Measurements from ENCODE around the gene THRB. TPM values are rescaled to one million over a fixed set of nuclear protein-coding genes. Genes with fewer than 3 reads are reported as not detected.

Gene THRB
- total RNA-seq, 1 experiment from 2014 or later, result not detected

- H3K9me3 ChIP-seq (ENCODE audit: low read length), result no peaks in the 10 kb centered on the region
- H3K9me2 ChIP-seq (replicated peaks; ENCODE audit: insufficient read depth, low read length), result no peaks in the 10 kb centered on the region
- H2AFZ ChIP-seq (ENCODE audit: low read length), result no peak overlapping the region
- no peak overlapping the region for H3K27ac ChIP-seq (ENCODE audit: low read length)
- no peaks in the 10 kb centered on the region for H3K4me1 ChIP-seq (ENCODE audit: low read length)
- H3K79me2 ChIP-seq (ENCODE audit: low read length), result no peaks in the 10 kb centered on the region
- H3K36me3 ChIP-seq (ENCODE audit: insufficient read depth, low read length), result no peaks in the 10 kb centered on the region
- H3K4me3 ChIP-seq (ENCODE audit: low read length), result no peak overlapping the region
- H3K9ac ChIP-seq (ENCODE audit: low read length), result no peak overlapping the region
- no peak for DNase-seq
- H4K20me1 ChIP-seq (ENCODE audit: insufficient read depth, low read depth, low read length), result no peaks in the 10 kb centered on the region
- H3K4me2 ChIP-seq (ENCODE audit: low read depth, low read length, poor library complexity, severe bottlenecking), result no peak overlapping the region
- H3K27me3 ChIP-seq (ENCODE audit: low read length), result no peaks in the 10 kb centered on the region
Measured at GRCh38 chr3:24526640-24527212, 32.1 kb upstream of the THRB start.

- H3K4me1 ChIP-seq (ENCODE audit: low read length), result no peaks in the 10 kb centered on the region
- H3K9me3 ChIP-seq (ENCODE audit: low read length), result no peaks in the 10 kb centered on the region
- H2AFZ ChIP-seq (ENCODE audit: low read length), result no peak overlapping the region
- no peaks in the 10 kb centered on the region for H3K9me2 ChIP-seq (replicated peaks; ENCODE audit: insufficient read depth, low read length)
- H3K27ac ChIP-seq (ENCODE audit: low read length), result no peak overlapping the region
- no peak overlapping the region for H3K4me2 ChIP-seq (ENCODE audit: low read depth, low read length, poor library complexity, severe bottlenecking)
- no peaks in the 10 kb centered on the region for H3K27me3 ChIP-seq (ENCODE audit: low read length)
- H3K36me3 ChIP-seq (ENCODE audit: insufficient read depth, low read length), result no peaks in the 10 kb centered on the region
- H4K20me1 ChIP-seq (ENCODE audit: insufficient read depth, low read depth, low read length), result no peaks in the 10 kb centered on the region
- no peak for DNase-seq
- H3K79me2 ChIP-seq (ENCODE audit: low read length), result no peaks in the 10 kb centered on the region
- no peak overlapping the region for H3K9ac ChIP-seq (ENCODE audit: low read length)
- no peak overlapping the region for H3K4me3 ChIP-seq (ENCODE audit: low read length)
Measured at GRCh38 chr3:24525557-24525956, 30.9 kb upstream of the THRB start.

GRCh38 chr3:24525022-24525421 lies 30.4 kb upstream of the THRB start:
- H3K9ac ChIP-seq (ENCODE audit: low read length), result no peak overlapping the region
- H2AFZ ChIP-seq (ENCODE audit: low read length), result no peak overlapping the region
- no peaks in the 10 kb centered on the region for H3K36me3 ChIP-seq (ENCODE audit: insufficient read depth, low read length)
- H3K27ac ChIP-seq (ENCODE audit: low read length), result no peak overlapping the region
- H3K9me2 ChIP-seq (replicated peaks; ENCODE audit: insufficient read depth, low read length), result no peaks in the 10 kb centered on the region
- H4K20me1 ChIP-seq (ENCODE audit: insufficient read depth, low read depth, low read length), result no peaks in the 10 kb centered on the region
- no peaks in the 10 kb centered on the region for H3K79me2 ChIP-seq (ENCODE audit: low read length)
- DNase-seq, result no peak
- no peak overlapping the region for H3K4me2 ChIP-seq (ENCODE audit: low read depth, low read length, poor library complexity, severe bottlenecking)
- no peaks in the 10 kb centered on the region for H3K27me3 ChIP-seq (ENCODE audit: low read length)
- H3K4me1 ChIP-seq (ENCODE audit: low read length), result no peaks in the 10 kb centered on the region
- H3K9me3 ChIP-seq (ENCODE audit: low read length), result no peaks in the 10 kb centered on the region
- H3K4me3 ChIP-seq (ENCODE audit: low read length), result no peak overlapping the region

- Histone ChIP-seq H3K9me2 (replicated peaks; ENCODE audit: insufficient read depth, low read length) (no peaks in the 10 kb centered on the region), H4K20me1 (ENCODE audit: insufficient read depth, low read depth, low read length) (no peaks in the 10 kb centered on the region), H3K4me2 (ENCODE audit: low read depth, low read length, poor library complexity, severe bottlenecking) (no peak overlapping the region), H3K9me3 (ENCODE audit: low read length) (no peaks in the 10 kb centered on the region), H3K4me1 (ENCODE audit: low read length) (no peaks in the 10 kb centered on the region), H3K9ac (ENCODE audit: low read length) (no peak overlapping the region), H3K27ac (ENCODE audit: low read length) (no peak overlapping the region), H2AFZ (ENCODE audit: low read length) (no peak overlapping the region), H3K79me2 (ENCODE audit: low read length) (no peaks in the 10 kb centered on the region), H3K27me3 (ENCODE audit: low read length) (no peaks in the 10 kb centered on the region), H3K36me3 (ENCODE audit: insufficient read depth, low read length) (no peaks in the 10 kb centered on the region), H3K4me3 (ENCODE audit: low read length) (no peak overlapping the region)
- no peak for DNase-seq
Measured at GRCh38 chr3:24523988-24524727, 29.5 kb upstream of the THRB start.

GRCh38 chr3:24523215-24523614 lies 28.6 kb upstream of the THRB start:
- Histone ChIP-seq H3K36me3 (ENCODE audit: insufficient read depth, low read length) (no peaks in the 10 kb centered on the region), H3K9me2 (replicated peaks; ENCODE audit: insufficient read depth, low read length) (no peaks in the 10 kb centered on the region), H3K79me2 (ENCODE audit: low read length) (no peaks in the 10 kb centered on the region), H3K9ac (ENCODE audit: low read length) (no peak overlapping the region), H2AFZ (ENCODE audit: low read length) (no peak overlapping the region), H3K27me3 (ENCODE audit: low read length) (no peaks in the 10 kb centered on the region), H3K9me3 (ENCODE audit: low read length) (no peaks in the 10 kb centered on the region), H3K4me1 (ENCODE audit: low read length) (no peaks in the 10 kb centered on the region), H3K4me2 (ENCODE audit: low read depth, low read length, poor library complexity, severe bottlenecking) (no peak overlapping the region), H3K4me3 (ENCODE audit: low read length) (no peak overlapping the region), H4K20me1 (ENCODE audit: insufficient read depth, low read depth, low read length) (no peaks in the 10 kb centered on the region), H3K27ac (ENCODE audit: low read length) (no peak overlapping the region)
- DNase-seq, result no peak

- no peak overlapping the region for H3K4me3 ChIP-seq (ENCODE audit: low read length)
- H3K9me2 ChIP-seq (replicated peaks; ENCODE audit: insufficient read depth, low read length), result no peaks in the 10 kb centered on the region
- H3K79me2 ChIP-seq (ENCODE audit: low read length), result no peaks in the 10 kb centered on the region
- no peaks in the 10 kb centered on the region for H3K36me3 ChIP-seq (ENCODE audit: insufficient read depth, low read length)
- no peaks in the 10 kb centered on the region for H3K27me3 ChIP-seq (ENCODE audit: low read length)
- no peaks in the 10 kb centered on the region for H3K4me1 ChIP-seq (ENCODE audit: low read length)
- no peak for DNase-seq
- no peak overlapping the region for H3K4me2 ChIP-seq (ENCODE audit: low read depth, low read length, poor library complexity, severe bottlenecking)
- no peaks in the 10 kb centered on the region for H3K9me3 ChIP-seq (ENCODE audit: low read length)
- no peak overlapping the region for H3K27ac ChIP-seq (ENCODE audit: low read length)
- no peaks in the 10 kb centered on the region for H4K20me1 ChIP-seq (ENCODE audit: insufficient read depth, low read depth, low read length)
- H2AFZ ChIP-seq (ENCODE audit: low read length), result no peak overlapping the region
- no peak overlapping the region for H3K9ac ChIP-seq (ENCODE audit: low read length)
Measured at GRCh38 chr3:24522146-24522579, 27.5 kb upstream of the THRB start.

GRCh38 chr3:24521420-24522145 lies 26.9 kb upstream of the THRB start:
- Histone ChIP-seq H3K36me3 (ENCODE audit: insufficient read depth, low read length) (no peaks in the 10 kb centered on the region), H3K79me2 (ENCODE audit: low read length) (no peaks in the 10 kb centered on the region), H3K4me1 (ENCODE audit: low read length) (no peaks in the 10 kb centered on the region), H3K9ac (ENCODE audit: low read length) (no peak overlapping the region), H3K9me3 (ENCODE audit: low read length) (no peaks in the 10 kb centered on the region), H4K20me1 (ENCODE audit: insufficient read depth, low read depth, low read length) (no peaks in the 10 kb centered on the region), H3K27ac (ENCODE audit: low read length) (no peak overlapping the region), H3K27me3 (ENCODE audit: low read length) (no peaks in the 10 kb centered on the region), H3K9me2 (replicated peaks; ENCODE audit: insufficient read depth, low read length) (no peaks in the 10 kb centered on the region), H2AFZ (ENCODE audit: low read length) (no peak overlapping the region), H3K4me2 (ENCODE audit: low read depth, low read length, poor library complexity, severe bottlenecking) (peak overlapping the region; percentile 53), H3K4me3 (ENCODE audit: low read length) (peak overlapping the region; percentile 34; the same call in 1 of the 2 replicates)
- DNase-seq, result no peak

GRCh38 chr3:24520976-24521419 lies 26.3 kb upstream of the THRB start:
- H3K4me1 ChIP-seq (ENCODE audit: low read length), result no peaks in the 10 kb centered on the region
- no peak overlapping the region for H3K27ac ChIP-seq (ENCODE audit: low read length)
- no peaks in the 10 kb centered on the region for H3K36me3 ChIP-seq (ENCODE audit: insufficient read depth, low read length)
- H3K9me2 ChIP-seq (replicated peaks; ENCODE audit: insufficient read depth, low read length), result no peaks in the 10 kb centered on the region
- no peaks in the 10 kb centered on the region for H3K79me2 ChIP-seq (ENCODE audit: low read length)
- no peaks in the 10 kb centered on the region for H3K27me3 ChIP-seq (ENCODE audit: low read length)
- H4K20me1 ChIP-seq (ENCODE audit: insufficient read depth, low read depth, low read length), result no peaks in the 10 kb centered on the region
- H3K9ac ChIP-seq (ENCODE audit: low read length), result no peak overlapping the region
- DNase-seq, result no peak
- H2AFZ ChIP-seq (ENCODE audit: low read length), result no peak overlapping the region
- no peak overlapping the region for H3K4me3 ChIP-seq (ENCODE audit: low read length)
- H3K9me3 ChIP-seq (ENCODE audit: low read length), result no peaks in the 10 kb centered on the region
- no peak overlapping the region for H3K4me2 ChIP-seq (ENCODE audit: low read depth, low read length, poor library complexity, severe bottlenecking)

All from Karpas-422 (cell line).